Vagina (tissue), 2 donors: ENCODE results near the gene C2orf74. TPM values are rescaled to one million over a fixed set of nuclear protein-coding genes. Genes with fewer than 3 reads are reported as not detected.

ENCODE experiments used
- DNase-seq, 2 donors: peaks; one replicate each; pipeline ENCODE4 v3.0.0-alpha.2; 2017; ENCODE audit errors: extremely low spot score in 2 of 2
- H3K27ac ChIP-seq: fragments of 200-600 bp; sonication (generic); one replicate; pipeline ENCODE4 v1.5.1; 2019
- H3K27me3 ChIP-seq: fragments of 200-600 bp; sonication (generic); one replicate; pipeline ENCODE4 v1.5.1; 2019
- H3K36me3 ChIP-seq, 2 donors: fragments of 200-600 bp; sonication (generic); one replicate each; pipeline ENCODE4 v1.5.1; 2017 to 2019
- H3K4me1 ChIP-seq: fragments of 200-600 bp; sonication (generic); one replicate; pipeline ENCODE4 v1.5.1; 2019
- H3K4me3 ChIP-seq, 2 donors: fragments of 200-600 bp; sonication (generic); 1 replicate in 1 of 2; 2 replicates in 1 of 2; pipeline ENCODE4 v1.5.1; 2016 to 2019
- H3K9me3 ChIP-seq: fragments of 200-600 bp; sonication (generic); one replicate; pipeline ENCODE4 v1.5.1; 2019
- POLR2A ChIP-seq, 2 donors: fragments of 450-650 bp; IDR thresholded peaks; one replicate each; pipeline ENCODE4 v1.6.1; 2017; ENCODE audit warnings: antibody characterized with exemption in 2 of 2, mild to moderate bottlenecking in 2 of 2, moderate library complexity in 2 of 2
- POLR2AphosphoS5 ChIP-seq, 2 donors: sonication (generic); formaldehyde crosslinking; IDR thresholded peaks; one replicate each; pipeline ENCODE4 v1.9.0; 2017; ENCODE audit warnings: antibody characterized with exemption in 2 of 2, mild to moderate bottlenecking in 2 of 2, low read depth in 1 of 2; ENCODE audit not compliant: insufficient read depth in 1 of 2
- intact Hi-C: fragments of 100-400 bp; cut with DNase I; formaldehyde crosslinking; loops from one replicate; pipeline ENCODE4 v1.15.1; 2023
- total RNA-seq: library from RNA; depleted of rRNA; stranded (reverse); fragments of >200 nt; gene quantifications from one replicate; pipeline ENCODE4 v1.2.3, GENCODE V29; 2016
- TF ChIP-seq, protein P1 (sequence below), 3 experiments: fragments of 450-650 bp in 2 of 3; fragments of 200-600 bp in 1 of 3; sonication (generic) in 1 of 3; IDR thresholded peaks; one replicate each; pipeline ENCODE4 v1.5.1; 2017 to 2019; ENCODE audit warnings: antibody characterized with exemption in 3 of 3, mild to moderate bottlenecking in 2 of 3, moderate library complexity in 2 of 3

Gene C2orf74
- total RNA-seq = 8.8 TPM

DNA sequence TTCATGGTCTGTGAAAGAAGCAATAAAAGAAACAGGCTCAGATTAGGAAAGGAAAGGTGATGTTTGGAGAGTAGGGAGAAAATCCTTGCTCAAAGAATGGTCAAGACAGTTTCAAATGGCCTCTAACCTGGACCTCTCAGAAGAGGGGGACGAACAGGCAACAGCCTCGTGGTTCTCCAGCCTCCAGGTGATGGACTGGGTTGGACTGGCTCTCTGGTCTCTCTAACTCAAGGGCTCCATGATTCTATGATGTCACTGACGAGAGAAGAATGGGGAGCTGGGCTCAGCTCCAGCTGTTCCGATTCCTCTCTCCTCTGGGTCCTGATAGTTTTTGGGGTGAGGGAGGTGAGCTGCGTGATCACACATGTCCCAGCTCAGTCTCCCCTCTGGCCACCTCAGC, at the start of gene C2orf74:
C2orf74 (plus strand) TSS at position 301 of the 400 bp plus-strand sequence. CDS start 327 bp downstream, outside the sequence.
- TF ChIP-seq, protein P1, sequence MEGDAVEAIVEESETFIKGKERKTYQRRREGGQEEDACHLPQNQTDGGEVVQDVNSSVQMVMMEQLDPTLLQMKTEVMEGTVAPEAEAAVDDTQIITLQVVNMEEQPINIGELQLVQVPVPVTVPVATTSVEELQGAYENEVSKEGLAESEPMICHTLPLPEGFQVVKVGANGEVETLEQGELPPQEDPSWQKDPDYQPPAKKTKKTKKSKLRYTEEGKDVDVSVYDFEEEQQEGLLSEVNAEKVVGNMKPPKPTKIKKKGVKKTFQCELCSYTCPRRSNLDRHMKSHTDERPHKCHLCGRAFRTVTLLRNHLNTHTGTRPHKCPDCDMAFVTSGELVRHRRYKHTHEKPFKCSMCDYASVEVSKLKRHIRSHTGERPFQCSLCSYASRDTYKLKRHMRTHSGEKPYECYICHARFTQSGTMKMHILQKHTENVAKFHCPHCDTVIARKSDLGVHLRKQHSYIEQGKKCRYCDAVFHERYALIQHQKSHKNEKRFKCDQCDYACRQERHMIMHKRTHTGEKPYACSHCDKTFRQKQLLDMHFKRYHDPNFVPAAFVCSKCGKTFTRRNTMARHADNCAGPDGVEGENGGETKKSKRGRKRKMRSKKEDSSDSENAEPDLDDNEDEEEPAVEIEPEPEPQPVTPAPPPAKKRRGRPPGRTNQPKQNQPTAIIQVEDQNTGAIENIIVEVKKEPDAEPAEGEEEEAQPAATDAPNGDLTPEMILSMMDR (IDR thresholded peaks at IDR 0.05) = no peak
- TF ChIP-seq POLR2AphosphoS5 (IDR thresholded peaks at IDR 0.05; ENCODE audit: insufficient read depth in 1 of 2, low read depth in 1 of 2) = no peak
- no peak for TF ChIP-seq POLR2A (IDR thresholded peaks at IDR 0.05)
- Histone ChIP-seq H3K9me3 (no peaks in the 10 kb centered on the region), H3K27ac (no peak within 1 kb of the TSS), H3K4me1 (no peaks in the 10 kb centered on the region), H3K36me3 (peaks cover 3 to 29% of the 10 kb centered on the region in 2 donors), H3K4me3 (no peak within 1 kb of the TSS), H3K27me3 (no peaks in the 10 kb centered on the region)
- DNase-seq = no peak
- intact Hi-C loops = no loop called here

DNA sequence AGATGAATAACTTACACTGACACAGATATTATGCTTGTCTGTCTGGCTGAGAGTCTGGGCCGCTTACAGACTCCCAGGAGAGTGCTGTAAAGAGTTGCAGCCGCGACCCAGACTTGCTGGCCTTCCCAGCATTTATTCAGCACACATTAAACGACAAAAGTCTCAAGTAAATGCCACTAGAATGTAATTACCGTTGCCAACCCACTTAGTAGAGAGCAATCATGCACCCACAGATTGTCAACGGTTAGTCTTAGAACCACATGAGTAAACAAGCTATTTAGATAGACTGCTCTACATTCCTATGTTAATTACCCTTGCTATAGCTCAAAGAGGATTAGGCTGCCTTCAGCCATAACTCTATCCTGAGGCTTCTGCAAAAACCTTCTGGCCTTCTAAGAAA, 47.8 kb upstream of the C2orf74 start:
- intact Hi-C loops = no loop called here
- no peaks in the 10 kb centered on the region for H3K9me3 ChIP-seq
- H3K27me3 ChIP-seq = no peaks in the 10 kb centered on the region
- H3K36me3 ChIP-seq = peaks cover 0 to 37% of the 10 kb centered on the region in 2 donors
- DNase-seq = no peak
- TF ChIP-seq POLR2A (IDR thresholded peaks at IDR 0.05) (no peak), POLR2AphosphoS5 (IDR thresholded peaks at IDR 0.05; ENCODE audit: insufficient read depth in 1 of 2, low read depth in 1 of 2) (no peak)
- TF ChIP-seq, protein P1 (IDR thresholded peaks at IDR 0.05) = no peak
- H3K27ac ChIP-seq = no peak overlapping the region
- no peak overlapping the region for H3K4me3 ChIP-seq
- H3K4me1 ChIP-seq = no peaks in the 10 kb centered on the region

DNA sequence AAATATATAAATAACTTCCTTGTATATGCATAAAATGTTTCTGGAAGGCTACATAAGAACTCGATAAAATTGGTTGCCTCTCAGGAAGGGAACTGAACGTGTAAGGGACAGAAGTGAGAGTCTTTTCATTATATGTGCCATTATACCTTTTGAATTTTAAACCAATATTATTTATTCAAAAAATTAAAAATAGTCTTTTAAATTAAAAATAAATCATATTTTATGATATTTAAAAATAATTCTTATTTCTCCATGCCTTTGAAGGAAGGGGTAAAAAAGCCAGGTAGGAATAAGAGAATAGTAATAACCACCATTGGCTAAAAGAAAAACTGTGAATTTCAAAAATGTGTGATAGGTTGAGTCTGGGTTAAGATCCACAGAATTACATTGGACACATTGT, 45.7 kb upstream of the C2orf74 start:
- no peaks in the 10 kb centered on the region for H3K27me3 ChIP-seq
- TF ChIP-seq, protein P1 (IDR thresholded peaks at IDR 0.05) = no peak
- no peak for TF ChIP-seq POLR2AphosphoS5 (IDR thresholded peaks at IDR 0.05; ENCODE audit: insufficient read depth in 1 of 2, low read depth in 1 of 2)
- no peak for TF ChIP-seq POLR2A (IDR thresholded peaks at IDR 0.05)
- intact Hi-C loops = no loop called here
- H3K9me3 ChIP-seq = no peaks in the 10 kb centered on the region
- no peak overlapping the region for H3K27ac ChIP-seq
- no peak overlapping the region for H3K4me3 ChIP-seq
- no peaks in the 10 kb centered on the region for H3K4me1 ChIP-seq
- no peak for DNase-seq
- H3K36me3 ChIP-seq = peaks cover 0 to 37% of the 10 kb centered on the region in 2 donors

DNA sequence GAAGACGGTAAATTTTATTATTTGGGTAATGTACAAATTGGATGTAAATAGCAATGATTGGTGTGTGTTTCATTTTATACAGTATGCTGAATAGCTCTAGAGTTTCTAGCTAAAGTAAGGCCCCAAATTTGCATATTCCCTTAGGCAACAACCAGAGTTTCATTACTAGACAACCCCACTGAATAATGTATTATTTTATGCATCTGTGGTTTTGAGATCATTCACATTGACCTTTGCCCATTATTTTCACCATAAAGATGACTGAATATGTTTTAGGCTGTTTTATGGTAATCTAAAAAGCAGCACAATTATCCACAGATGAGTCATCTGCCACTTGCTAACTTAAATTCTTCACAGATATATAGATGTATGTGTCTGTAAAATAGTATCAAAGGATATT, 44.5 kb upstream of the C2orf74 start:
- no peak overlapping the region for H3K27ac ChIP-seq
- no peaks in the 10 kb centered on the region for H3K4me1 ChIP-seq
- no peak for DNase-seq
- intact Hi-C loops = no loop called here
- no peak for TF ChIP-seq POLR2AphosphoS5 (IDR thresholded peaks at IDR 0.05; ENCODE audit: insufficient read depth in 1 of 2, low read depth in 1 of 2)
- TF ChIP-seq, protein P1 (IDR thresholded peaks at IDR 0.05) = no peak
- H3K27me3 ChIP-seq = no peaks in the 10 kb centered on the region
- H3K9me3 ChIP-seq = no peaks in the 10 kb centered on the region
- no peak overlapping the region for H3K4me3 ChIP-seq
- peaks cover 0 to 37% of the 10 kb centered on the region in 2 donors for H3K36me3 ChIP-seq

DNA sequence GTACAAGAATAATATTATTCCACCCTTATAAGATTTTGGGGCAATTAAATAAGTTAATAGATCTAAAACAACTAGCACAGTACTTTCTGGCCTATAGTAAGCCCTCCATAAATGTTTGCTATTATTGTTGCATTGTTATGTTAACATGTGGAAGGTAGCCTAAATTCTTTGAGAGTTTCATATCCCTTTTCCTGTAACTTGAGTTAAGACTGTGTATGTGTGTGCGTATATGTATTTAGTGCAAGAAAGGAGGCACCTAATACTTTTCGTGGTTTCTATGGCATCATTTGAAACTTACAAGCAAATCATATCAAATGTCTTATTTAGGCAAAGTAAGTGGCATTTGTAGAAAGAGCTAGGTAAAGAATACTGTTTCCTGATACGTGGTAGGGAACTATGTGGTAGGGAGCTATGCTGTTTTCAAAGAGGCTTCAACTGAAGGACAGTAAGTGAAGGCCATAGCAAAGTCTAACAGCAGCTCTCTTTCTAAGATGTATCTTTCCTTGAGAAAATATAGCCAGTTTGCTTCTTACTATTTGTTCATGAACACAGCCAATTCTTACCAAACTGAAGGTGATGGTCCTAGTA, 36.8 kb upstream of the C2orf74 start:
- H3K9me3 ChIP-seq = no peaks in the 10 kb centered on the region
- intact Hi-C loops = no loop called here
- TF ChIP-seq POLR2AphosphoS5 (IDR thresholded peaks at IDR 0.05; ENCODE audit: insufficient read depth in 1 of 2, low read depth in 1 of 2) (no peak), POLR2A (IDR thresholded peaks at IDR 0.05) (no peak)
- TF ChIP-seq, protein P1 (IDR thresholded peaks at IDR 0.05) = no peak
- no peak overlapping the region for H3K4me3 ChIP-seq
- no peak for DNase-seq
- H3K27me3 ChIP-seq = no peaks in the 10 kb centered on the region
- no peaks in the 10 kb centered on the region for H3K36me3 ChIP-seq
- H3K27ac ChIP-seq = no peak overlapping the region
- H3K4me1 ChIP-seq = no peaks in the 10 kb centered on the region
